HG02678 (cell line): Measurements from ENCODE around the gene WRNIP1.
"Not testable (repeated sequence)": the region's sequence is repeated elsewhere in the genome, so short reads cannot be mapped to it uniquely, and the experiment has no call there.

Experiments
- ATAC-seq: cut with Tn5 transposase; IDR thresholded peaks from one replicate; pipeline ENCODE4 v1.9.1; 2021; ENCODE audit warnings: mild to moderate bottlenecking, moderate library complexity; ENCODE audit not compliant: unreplicated experiment

The WRNIP1 gene

GRCh38 chr6:2782825-2783187, 17.6 kb downstream of the WRNIP1 start:
- no peak for ATAC-seq

GRCh38 chr6:2783188-2783963, 18.2 kb downstream of the WRNIP1 start:
- no peak for ATAC-seq

DNA sequence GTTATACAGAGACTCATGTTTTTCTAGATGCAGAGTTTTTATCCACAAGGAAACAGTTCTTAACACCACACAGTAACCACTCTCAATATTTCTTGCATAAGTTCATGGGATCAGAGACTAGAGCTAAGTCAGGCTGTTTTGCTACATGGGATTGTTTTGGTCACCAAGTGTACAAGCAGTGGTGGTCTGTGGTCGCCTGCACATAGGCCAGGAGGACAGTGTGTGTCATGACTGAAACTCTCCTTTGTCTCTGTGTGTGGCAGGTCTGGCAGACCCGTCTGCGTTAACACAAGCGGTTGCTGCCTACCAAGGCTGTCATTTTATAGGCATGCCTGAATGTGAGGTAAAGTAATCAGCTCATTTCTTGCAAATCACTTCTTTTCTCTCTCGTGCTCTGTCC, 18.9 kb downstream of the WRNIP1 start:
- ATAC-seq, result no peak

GRCh38 chr6:2784930-2785329, 19.7 kb downstream of the WRNIP1 start:
- no peak for ATAC-seq

GRCh38 chr6:2786269-2786668, 21.1 kb downstream of the WRNIP1 start:
- no peak for ATAC-seq

DNA sequence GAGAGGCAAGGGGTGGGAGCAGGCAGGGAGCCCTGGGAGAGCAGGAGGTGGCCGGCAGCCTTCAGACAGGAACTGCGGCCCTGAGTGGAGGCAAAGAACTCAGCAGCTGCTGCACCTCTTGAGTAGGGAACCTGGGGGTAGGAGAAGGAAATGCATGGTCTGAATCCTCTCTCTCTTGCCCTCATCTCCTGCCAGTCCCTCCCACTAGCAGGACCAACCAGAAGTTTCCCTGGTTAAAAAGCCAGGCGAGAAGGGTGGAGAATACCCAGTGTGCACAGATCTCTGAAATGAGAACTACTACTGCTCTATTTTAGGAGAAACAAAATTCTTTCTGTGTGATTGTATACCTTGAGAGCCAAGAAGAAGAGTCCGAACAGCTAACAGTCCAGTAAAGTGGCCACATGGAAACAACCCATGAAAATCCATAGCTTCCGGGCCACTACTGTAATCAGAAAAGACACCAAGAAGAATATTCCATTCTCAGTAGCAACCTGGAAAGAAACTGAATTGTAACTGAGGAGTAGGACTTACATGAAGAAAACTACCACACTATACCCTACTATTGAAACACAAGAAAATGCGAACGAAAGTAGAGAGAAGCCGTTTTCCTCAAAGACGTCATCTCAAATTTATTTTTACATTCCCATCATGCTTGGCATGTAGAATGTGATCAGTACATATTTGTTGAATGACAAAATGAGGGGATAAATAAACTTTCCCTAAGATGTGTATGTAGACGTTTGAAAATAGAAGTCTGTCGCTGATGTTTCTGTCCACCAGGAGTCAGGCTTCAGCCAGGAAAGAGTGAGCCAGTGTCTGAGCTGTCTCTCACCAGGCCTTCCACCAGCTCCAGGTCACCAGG, 25.6 kb downstream of the WRNIP1 start:
- no peak for ATAC-seq

DNA sequence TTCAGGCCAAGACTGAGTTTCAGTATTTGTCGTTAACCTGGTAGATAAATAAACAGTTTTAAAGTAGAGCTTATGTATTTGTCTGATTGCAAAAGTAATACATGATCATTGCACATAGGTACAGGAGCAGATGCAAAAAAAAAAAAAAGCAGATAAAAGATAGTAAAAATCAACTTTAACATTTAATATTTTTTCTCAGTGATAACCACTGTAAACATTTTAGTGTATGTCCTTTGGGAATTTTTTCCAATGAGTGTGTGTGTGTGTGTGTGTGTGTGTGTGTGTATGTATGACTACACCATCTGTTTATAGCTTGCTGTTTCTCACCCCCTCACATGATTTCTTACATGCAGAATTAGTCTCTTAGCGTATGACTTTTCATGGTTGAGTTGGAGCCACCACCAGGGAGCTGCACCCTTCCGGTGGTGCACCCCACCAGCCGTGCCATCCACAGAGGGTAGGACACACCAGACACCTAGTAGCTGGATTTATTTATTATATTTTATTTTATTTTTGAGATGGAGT, 26.3 kb downstream of the WRNIP1 start:
- ATAC-seq, result no peak

- ATAC-seq, result no peak
Measured at GRCh38 chr6:2792330-2793110, 27.3 kb downstream of the WRNIP1 start.

- ATAC-seq, result no peak
Measured at GRCh38 chr6:2793534-2794151, 28.4 kb downstream of the WRNIP1 start.

GRCh38 chr6:2794171-2794730, 29.1 kb downstream of the WRNIP1 start:
- ATAC-seq, result no peak

GRCh38 chr6:2795162-2795561, 30.0 kb downstream of the WRNIP1 start:
- no peak for ATAC-seq

DNA sequence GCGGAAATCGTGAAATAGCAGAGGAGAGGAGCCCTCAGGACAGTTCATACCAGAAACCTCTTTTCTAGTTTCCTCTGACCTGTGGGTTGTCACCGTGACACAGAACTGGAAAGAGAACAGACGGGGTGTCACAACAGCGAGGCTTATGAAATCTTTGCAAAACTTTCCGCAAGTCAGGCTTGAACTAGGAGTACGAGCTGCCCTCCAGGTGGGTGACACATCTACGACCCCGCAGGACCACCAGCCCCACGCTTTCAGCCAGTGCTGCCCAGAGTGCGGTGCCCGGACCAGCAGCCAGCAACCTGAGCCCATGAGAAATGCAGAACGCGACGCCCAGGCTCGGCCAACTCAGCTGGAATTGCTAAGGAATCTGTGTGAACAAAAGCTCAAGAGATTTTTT, 30.8 kb downstream of the WRNIP1 start:
- no peak for ATAC-seq

GRCh38 chr6:2796861-2797260, 31.7 kb downstream of the WRNIP1 start:
- ATAC-seq, result no peak

DNA sequence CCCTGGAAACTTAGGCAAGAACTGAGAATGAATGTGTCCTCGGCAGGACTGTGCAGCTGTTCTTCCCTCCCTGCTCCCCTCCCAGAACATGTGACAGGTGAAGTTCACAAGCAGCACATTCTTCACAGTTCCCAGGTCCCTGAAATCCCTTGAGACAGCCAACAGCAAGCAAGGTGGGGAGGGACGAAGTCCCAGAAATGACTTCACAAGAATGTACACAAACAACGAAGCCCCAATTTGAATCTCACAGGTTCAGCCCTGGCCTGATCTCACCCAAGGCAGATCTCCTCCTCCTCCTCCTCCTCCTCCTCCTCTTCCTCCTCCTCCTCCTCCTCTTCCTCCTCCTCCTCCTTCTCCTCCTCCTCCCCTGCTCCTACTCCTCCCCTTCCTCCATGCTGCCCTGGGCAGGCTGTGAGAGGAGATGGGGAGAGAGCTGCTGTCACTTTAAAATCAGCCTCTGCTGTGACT, 32.4 kb downstream of the WRNIP1 start:
- ATAC-seq, result no peak

- ATAC-seq, result no peak
Measured at GRCh38 chr6:2798586-2799134, 33.5 kb downstream of the WRNIP1 start.

GRCh38 chr6:2799936-2800527, 34.8 kb downstream of the WRNIP1 start:
- ATAC-seq, result no peak

DNA sequence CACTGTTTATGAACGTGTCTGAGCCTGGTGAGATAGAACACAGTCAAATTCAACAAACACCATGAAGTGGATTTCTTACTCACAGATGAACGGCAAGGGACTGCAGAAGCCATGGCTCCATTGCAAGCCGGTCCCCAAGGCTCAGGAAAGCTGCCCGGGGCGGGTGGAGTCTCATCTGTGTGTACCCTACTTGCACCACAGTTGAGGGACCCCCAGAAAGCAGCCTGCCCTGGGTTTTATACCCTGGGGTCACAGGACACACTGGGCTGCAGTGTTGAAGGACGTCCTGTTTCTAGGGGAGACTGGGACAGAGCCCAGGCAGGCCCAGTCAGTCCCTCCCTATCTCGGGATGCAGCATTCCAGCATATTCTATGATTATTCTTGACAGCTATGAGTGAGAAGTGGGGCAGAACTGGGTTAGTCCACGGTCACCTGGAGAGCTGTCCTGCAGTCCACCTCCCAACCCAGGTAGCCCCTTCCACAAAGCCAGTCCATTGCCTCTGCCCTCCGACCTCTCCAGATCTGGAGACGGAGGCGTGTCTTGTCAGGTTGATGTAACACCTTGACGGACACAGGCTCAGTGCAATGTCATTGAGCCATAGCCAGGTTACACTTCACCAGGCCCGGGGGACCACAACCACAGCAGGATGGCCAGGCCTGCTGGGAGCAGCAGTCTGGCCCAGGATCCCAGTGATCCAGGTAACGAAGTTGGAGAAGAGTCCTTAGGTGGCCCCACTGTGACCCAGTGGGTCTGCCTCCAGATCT, 35.5 kb downstream of the WRNIP1 start:
- no peak for ATAC-seq

DNA sequence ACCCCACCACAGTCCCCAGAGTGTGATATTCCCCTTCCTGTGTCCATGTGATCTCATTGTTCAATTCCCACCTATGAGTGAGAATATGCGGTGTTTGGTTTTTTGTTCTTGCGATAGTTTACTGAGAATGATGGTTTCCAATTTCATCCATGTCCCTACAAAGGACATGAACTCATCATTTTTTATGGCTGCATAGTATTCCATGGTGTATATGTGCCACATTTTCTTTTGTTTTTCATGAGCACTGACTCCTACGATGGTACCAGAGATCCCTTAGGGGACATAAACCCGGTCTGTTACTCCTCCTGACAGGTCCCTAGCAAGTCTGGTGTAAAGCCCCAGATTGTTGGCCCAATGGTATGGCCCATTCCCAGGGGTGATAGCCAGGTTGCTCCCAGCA, 36.5 kb downstream of the WRNIP1 start:
- ATAC-seq, result not testable (repeated sequence)

DNA sequence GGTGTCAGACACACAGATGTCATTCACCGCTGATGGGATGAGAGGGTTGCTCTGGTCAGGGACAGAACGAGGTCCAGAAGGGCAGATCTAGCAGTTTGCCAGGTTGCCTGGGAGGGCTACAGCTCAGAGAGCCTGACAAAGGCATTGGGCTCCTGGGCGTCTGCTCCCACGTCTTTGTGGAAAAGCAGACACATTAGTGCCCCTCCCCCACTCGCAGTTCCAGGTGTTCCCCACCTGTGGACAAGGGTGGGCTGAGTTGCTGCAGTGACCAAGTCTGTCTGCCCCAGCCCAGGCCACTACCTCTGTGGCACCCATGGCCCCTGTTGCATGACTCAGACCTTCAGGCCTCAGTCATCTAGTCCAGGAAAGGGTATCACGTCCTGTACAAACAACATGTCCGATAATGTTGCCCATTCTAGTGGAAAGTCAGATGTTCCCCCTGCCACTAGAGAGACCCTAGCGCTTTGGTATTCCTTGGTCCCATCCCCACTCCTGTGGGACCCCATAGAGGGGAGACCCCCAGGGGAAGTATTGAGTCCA, 37.4 kb downstream of the WRNIP1 start:
- ATAC-seq, result no peak
